ENCODE results near the gene PREPL. TPM values are rescaled to one million over a fixed set of nuclear protein-coding genes. Genes with fewer than 3 reads are reported as not detected.
"Not testable (repeated sequence)": the region's sequence is repeated elsewhere in the genome, so short reads cannot be mapped to it uniquely, and the experiment has no call there.

Gene PREPL
- total RNA-seq, 4 donors from 2014 or later, result 16.9 to 26.1 (median 22.5) TPM

GRCh38 chr2:44388877-44389276 lies 27.6 kb upstream of the PREPL start:
- TF ChIP-seq CTCF (IDR thresholded peaks at IDR 0.05) (no peak), POLR2A (IDR thresholded peaks at IDR 0.05) (no peak)
- no peak overlapping the region for H3K4me3 ChIP-seq (ENCODE audit: low read depth, poor library complexity, severe bottlenecking)
- no peak for DNase-seq (ENCODE audit: low spot score in 2 of 2)
- 58 to 76% methylated on average over 4 of the region's 4 CpGs for WGBS, 2 donors
- intact Hi-C loops (cut with DNase I; ENCODE audit: low total_unique reads), result no loop called here

DNA sequence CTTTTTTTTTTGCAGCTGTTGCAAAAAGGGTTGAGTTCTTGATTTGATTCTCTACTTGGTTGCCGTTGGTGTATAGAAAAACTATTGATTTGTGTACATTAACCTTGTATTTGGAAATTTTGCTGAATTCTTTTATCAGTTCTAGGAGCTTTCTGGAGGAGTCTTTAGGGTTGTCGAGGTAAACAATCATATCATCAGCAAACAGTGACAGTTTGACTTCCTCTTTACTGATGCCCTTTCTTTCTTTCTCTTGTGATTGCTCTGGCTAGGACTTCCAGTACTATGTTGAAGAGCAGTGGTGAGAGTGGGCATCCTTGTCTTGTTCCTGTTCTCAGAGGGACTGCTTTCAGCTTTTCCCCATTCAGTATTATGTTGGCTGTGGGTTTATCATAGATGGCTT lies 23.9 kb upstream of the PREPL start:
- DNase-seq (ENCODE audit: low spot score in 2 of 2); H3K4me3 ChIP-seq (ENCODE audit: low read depth, poor library complexity, severe bottlenecking); intact Hi-C loops (cut with DNase I; ENCODE audit: low total_unique reads): not testable (repeated sequence)
- 89 to 92% methylated on average over 2 of the region's 2 CpGs for WGBS, 2 donors

DNA sequence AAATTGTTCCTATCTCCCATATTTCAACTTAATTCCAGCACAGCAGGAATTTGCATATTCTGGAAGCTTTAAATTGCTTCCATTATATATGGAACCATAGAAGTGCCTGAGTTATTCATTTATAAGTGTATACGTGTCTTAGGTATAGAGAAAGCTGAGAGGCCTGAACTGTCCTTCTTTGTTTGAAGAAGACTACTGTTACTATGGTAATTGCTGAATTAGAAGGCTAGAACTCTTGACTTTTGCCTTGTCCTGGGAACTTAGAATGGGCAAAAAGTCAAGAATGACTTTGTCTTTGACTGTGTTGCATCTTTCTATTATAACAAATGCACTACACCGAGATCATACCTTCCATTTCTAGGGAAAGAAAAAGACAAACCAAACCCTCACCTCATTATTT lies 16.2 kb upstream of the PREPL start:
- DNase-seq (ENCODE audit: low spot score in 2 of 2), result no peak
- 95 to 97% methylated on average over 2 of the region's 2 CpGs for WGBS, 2 donors
- no peak for TF ChIP-seq POLR2A (IDR thresholded peaks at IDR 0.05)
- TF ChIP-seq CTCF (IDR thresholded peaks at IDR 0.05), result no peak
- intact Hi-C loops (cut with DNase I; ENCODE audit: low total_unique reads), result no loop called here
- H3K4me3 ChIP-seq (ENCODE audit: low read depth, poor library complexity, severe bottlenecking), result no peak overlapping the region

DNA sequence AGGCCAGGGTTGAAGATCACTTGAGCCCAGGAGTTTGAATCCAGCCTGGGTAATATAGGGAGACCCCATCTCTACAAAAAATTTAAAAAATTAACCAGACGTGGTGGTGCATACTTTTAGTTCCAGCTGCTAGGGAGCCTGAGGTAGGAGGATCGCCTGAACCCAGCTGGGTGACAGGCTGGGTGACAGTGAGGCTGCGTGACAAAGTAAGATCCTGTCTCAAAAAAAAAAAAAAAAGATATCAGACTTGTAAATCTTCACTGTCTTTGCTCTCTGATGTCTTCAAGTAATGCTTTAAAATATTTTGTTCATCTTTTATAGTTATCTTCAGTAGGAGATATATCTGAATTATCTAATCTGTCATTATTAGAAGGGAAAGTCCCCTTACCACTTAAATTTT lies 11.0 kb upstream of the PREPL start:
- TF ChIP-seq CTCF (IDR thresholded peaks at IDR 0.05), result no peak
- TF ChIP-seq POLR2A (IDR thresholded peaks at IDR 0.05), result no peak
- 81 to 92% methylated on average over 3 of the region's 3 CpGs for WGBS, 2 donors
- H3K4me3 ChIP-seq (ENCODE audit: low read depth, poor library complexity, severe bottlenecking), result no peak overlapping the region
- intact Hi-C loops (cut with DNase I; ENCODE audit: low total_unique reads), result no loop called here
- no peak for DNase-seq (ENCODE audit: low spot score in 2 of 2)

GRCh38 chr2:44371445-44371844 lies 10.2 kb upstream of the PREPL start:
- no peak overlapping the region for H3K4me3 ChIP-seq (ENCODE audit: low read depth, poor library complexity, severe bottlenecking)
- no peak for DNase-seq (ENCODE audit: low spot score in 2 of 2)
- intact Hi-C loops (cut with DNase I; ENCODE audit: low total_unique reads), result no loop called here
- TF ChIP-seq POLR2A (IDR thresholded peaks at IDR 0.05), result no peak
- TF ChIP-seq CTCF (IDR thresholded peaks at IDR 0.05), result no peak

GRCh38 chr2:44369392-44369791 lies 8.1 kb upstream of the PREPL start:
- no peak for TF ChIP-seq POLR2A (IDR thresholded peaks at IDR 0.05)
- TF ChIP-seq CTCF (IDR thresholded peaks at IDR 0.05), result no peak
- DNase-seq (ENCODE audit: low spot score in 2 of 2), result no peak
- intact Hi-C loops (cut with DNase I; ENCODE audit: low total_unique reads), result no loop called here
- no peak overlapping the region for H3K4me3 ChIP-seq (ENCODE audit: low read depth, poor library complexity, severe bottlenecking)

All from lower leg skin (tissue), 4 donors.